ENCODE results near the gene MRPS12. TPM values are rescaled to one million over a fixed set of nuclear protein-coding genes. Genes with fewer than 3 reads are reported as not detected.

Gene MRPS12
- total RNA-seq, 2 donors from 2014 or later = 17.8 to 21.4 TPM

- no peak for DNase-seq (ENCODE audit: low spot score)
- intact Hi-C loops (cut with DNase I) = no loop called here
Observed at GRCh38 chr19:38907670-38908069, 23.1 kb upstream of the MRPS12 start.

- intact Hi-C loops (cut with DNase I) = no loop called here
- no peak for DNase-seq (ENCODE audit: low spot score)
Observed at GRCh38 chr19:38908911-38909310, 21.8 kb upstream of the MRPS12 start.

GRCh38 chr19:38910488-38910887, 20.3 kb upstream of the MRPS12 start:
- intact Hi-C loops (cut with DNase I) = no loop called here

GRCh38 chr19:38911388-38912001, 19.2 kb upstream of the MRPS12 start:
- intact Hi-C loops (cut with DNase I) = no loop called here
- no peak for DNase-seq (ENCODE audit: low spot score)

More at GRCh38 chr19:38910488-38910887, 20.3 kb upstream of the MRPS12 start:
- DNase-seq (ENCODE audit: low spot score) = no peak

GRCh38 chr19:38912600-38913514, 17.9 kb upstream of the MRPS12 start:
- DNase-seq (ENCODE audit: low spot score) = no peak
- intact Hi-C loops (cut with DNase I) = no loop called here

GRCh38 chr19:38913958-38914357, 16.8 kb upstream of the MRPS12 start:
- intact Hi-C loops (cut with DNase I) = no loop called here
- DNase-seq (ENCODE audit: low spot score) = peak; percentile 57

GRCh38 chr19:38915329-38916321, 15.1 kb upstream of the MRPS12 start:
- intact Hi-C loops (cut with DNase I) = no loop called here

GRCh38 chr19:38917516-38917915, 13.2 kb upstream of the MRPS12 start:
- intact Hi-C loops (cut with DNase I) = no loop called here
- DNase-seq (ENCODE audit: low spot score) = no peak

More at GRCh38 chr19:38915329-38916321, 15.1 kb upstream of the MRPS12 start:
- peak; percentile 70 for DNase-seq (ENCODE audit: low spot score)

- intact Hi-C loops (cut with DNase I) = no loop called here
- DNase-seq (ENCODE audit: low spot score) = peak; percentile 73
Observed at GRCh38 chr19:38917921-38918491, 12.7 kb upstream of the MRPS12 start.

GRCh38 chr19:38918526-38918925, 12.2 kb upstream of the MRPS12 start:
- DNase-seq (ENCODE audit: low spot score) = peak; percentile 62
- intact Hi-C loops (cut with DNase I) = no loop called here

GRCh38 chr19:38919837-38920601, 10.7 kb upstream of the MRPS12 start:
- intact Hi-C loops (cut with DNase I) = loop anchor here in 1 of 2 donors (5.0 kb wide), 1 partner anchor 882 kb away; no protein-coding TSS in a partner anchor
- DNase-seq (ENCODE audit: low spot score) = peak; percentile 58

GRCh38 chr19:38920602-38921419, 9.9 kb upstream of the MRPS12 start:
- DNase-seq (ENCODE audit: low spot score) = no peak
- intact Hi-C loops (cut with DNase I) = loop anchor here in 1 of 2 donors (5.0 kb wide), 1 partner anchor 881 kb away; no protein-coding TSS in a partner anchor

- intact Hi-C loops (cut with DNase I) = loop anchor here in 1 of 2 donors (5.0 kb wide), 1 partner anchor 881 kb away; no protein-coding TSS in a partner anchor
- peak; percentile 72 for DNase-seq (ENCODE audit: low spot score)
Observed at GRCh38 chr19:38921420-38922274, 9.1 kb upstream of the MRPS12 start.

- intact Hi-C loops (cut with DNase I) = loop anchor here in 1 of 2 donors (5.0 kb wide), 1 partner anchor 880 kb away; no protein-coding TSS in a partner anchor
- peak; percentile 42 for DNase-seq (ENCODE audit: low spot score)
Observed at GRCh38 chr19:38922482-38922881, 8.3 kb upstream of the MRPS12 start.

- DNase-seq (ENCODE audit: low spot score) = peak; percentile 28
- intact Hi-C loops (cut with DNase I) = loop anchor here in 1 of 2 donors (5.0 kb wide), 1 partner anchor 878 kb away; no protein-coding TSS in a partner anchor
Observed at GRCh38 chr19:38924388-38924787, 6.4 kb upstream of the MRPS12 start.

- no peak for DNase-seq (ENCODE audit: low spot score)
- intact Hi-C loops (cut with DNase I) = no loop called here
Observed at GRCh38 chr19:38928391-38929001, 2.2 kb upstream of the MRPS12 start.

Data from posterior vena cava (tissue), 2 donors.